B cell (primary cell): Measurements from ENCODE around the gene GTF3C4. TPM values are rescaled to one million over a fixed set of nuclear protein-coding genes. Genes with fewer than 3 reads are reported as not detected.

Experiments
- ATAC-seq: fragments of 200-7000 bp; cut with Tn5 transposase; one replicate; pipeline ENCODE4 v1.10.0; 2021; ENCODE audit warnings: low read depth, mild to moderate bottlenecking, moderate number of reproducible peaks, moderate library complexity
- CTCF ChIA-PET: fragments of 350-600 bp; sonication (Branson Sonifier 250); formaldehyde crosslinking; loops from one replicate; lab custom pipeline; 2021; ENCODE audit warnings: antibody characterized with exemption, inconsistent platforms; lab: Charles Lee
- POLR2A ChIA-PET: fragments of 350-600 bp; sonication (Branson Sonifier 250); formaldehyde crosslinking; loops from one replicate; lab custom pipeline; 2021; ENCODE audit warnings: antibody characterized with exemption; lab: Charles Lee
- DNase-seq: peaks from one replicate; pipeline ENCODE4 v3.0.0; 2013
- H2AFZ ChIP-seq: 2 replicates; pipeline ENCODE4 v1.6.1; 2012; ENCODE audit warnings: mild to moderate bottlenecking, low read depth, low read length; ENCODE audit not compliant: insufficient read depth, poor library complexity, severe bottlenecking
- H3K27ac ChIP-seq, 2 donors: 1 replicate in 1 of 2; 2 replicates in 1 of 2; pipeline ENCODE4 v1.5.1; 2012 to 2013; ENCODE audit warnings: low read length in 2 of 2, mild to moderate bottlenecking in 2 of 2, moderate library complexity in 1 of 2
- H3K27me3 ChIP-seq, 4 experiments: fragments of 200-600 bp in 1 of 4; sonication (generic) in 1 of 4; replicated peaks in 1 of 4; 1 replicate in 2 of 4; 2 replicates in 2 of 4; pipeline versions ENCODE4 v1.6.1 to v1.7.0; 2013 to 2016; ENCODE audit warnings: low read length in 3 of 4, mild to moderate bottlenecking in 2 of 4, mixed read lengths in 1 of 4, moderate library complexity in 1 of 4; ENCODE audit not compliant: insufficient read depth in 4 of 4, control insufficient read depth in 3 of 4; ENCODE audit errors: control extremely low read depth in 1 of 4
- H3K36me3 ChIP-seq, 2 experiments: replicated peaks in 1 of 2; 1 replicate in 1 of 2; 2 replicates in 1 of 2; pipeline versions ENCODE4 v1.6.1 to v1.7.1; 2013; ENCODE audit warnings: low read length in 1 of 2; ENCODE audit not compliant: insufficient read depth in 2 of 2, control insufficient read depth in 1 of 2; ENCODE audit errors: control extremely low read depth in 1 of 2, extremely low read depth in 1 of 2
- H3K4me1 ChIP-seq, 2 donors: fragments of 200-600 bp in 1 of 2; sonication (generic) in 1 of 2; 1 replicate in 1 of 2; 2 replicates in 1 of 2; pipeline versions ENCODE4 v1.5.1 to v1.6.1; 2013 to 2017; ENCODE audit warnings: low read length in 2 of 2; ENCODE audit not compliant: control insufficient read depth in 2 of 2, insufficient read depth in 2 of 2
- H3K4me2 ChIP-seq: replicated peaks from 2 replicates; pipeline ENCODE3; 2012; ENCODE audit warnings: mild to moderate bottlenecking, low read depth, low read length; ENCODE audit not compliant: poor library complexity, severe bottlenecking
- H3K4me3 ChIP-seq, 5 experiments: fragments of 200-600 bp in 1 of 5; sonication (generic) in 1 of 5; 1 replicate in 3 of 5; 2 replicates in 2 of 5; pipeline versions ENCODE4 v1.5.1 to v1.7.0; 2011 to 2016; ENCODE audit warnings: low read length in 4 of 5, mild to moderate bottlenecking in 4 of 5, low read depth in 2 of 5, control low read depth in 1 of 5, moderate library complexity in 1 of 5; ENCODE audit not compliant: insufficient read depth in 1 of 5; ENCODE audit errors: control extremely low read depth in 1 of 5, extremely low read depth in 1 of 5
- H3K79me2 ChIP-seq: fragments of 200-600 bp; sonication (generic); one replicate; pipeline ENCODE4 v1.6.0; 2016; ENCODE audit warnings: low read length; ENCODE audit not compliant: control insufficient read depth, insufficient read depth
- H3K9ac ChIP-seq: fragments of 200-600 bp; sonication (generic); 2 replicates; pipeline ENCODE4 v1.6.1; 2017; ENCODE audit warnings: mild to moderate bottlenecking, low read length, moderate library complexity
- H3K9me3 ChIP-seq, 3 donors: one replicate each; pipeline versions ENCODE4 v1.6.1 to v1.7.1; 2013; ENCODE audit warnings: low read length in 2 of 3; ENCODE audit not compliant: control insufficient read depth in 2 of 3, insufficient read depth in 1 of 3; ENCODE audit errors: control extremely low read depth in 1 of 3
- H4K20me1 ChIP-seq: 2 replicates; pipeline ENCODE4 v1.6.0; 2012; ENCODE audit warnings: mild to moderate bottlenecking, low read length; ENCODE audit not compliant: insufficient read depth, control insufficient read depth, poor library complexity, severe bottlenecking
- H3K27ac Mint-ChIP-seq: one replicate; pipeline ENCODE4 v1.8.0; 2021; ENCODE audit warnings: mixed read lengths
- H3K27me3 Mint-ChIP-seq: one replicate; pipeline ENCODE4 v1.8.0; 2021; ENCODE audit warnings: mixed read lengths
- H3K4me1 Mint-ChIP-seq: one replicate; pipeline ENCODE4 v1.8.0; 2021; ENCODE audit warnings: mixed read lengths
- H3K4me3 Mint-ChIP-seq: one replicate; pipeline ENCODE4 v1.8.0; 2021; ENCODE audit warnings: mixed read lengths
- H3K9me3 Mint-ChIP-seq: one replicate; pipeline ENCODE4 v1.8.0; 2022; ENCODE audit warnings: mixed read lengths; ENCODE audit not compliant: insufficient read depth
- EZH2 ChIP-seq: IDR thresholded peaks from 2 replicates; pipeline ENCODE4 v1.6.1; 2012; ENCODE audit warnings: borderline replicate concordance, low read depth, mild to moderate bottlenecking, moderate library complexity, low read length; ENCODE audit not compliant: insufficient read depth, poor library complexity, severe bottlenecking
- WGBS: methylation state at CpG from one replicate; pipeline ENCODE4 v1.1.5; 2013; ENCODE audit warnings: missing lambda C conversion rate; ENCODE audit not compliant: insufficient coverage; 5-methylcytosine and 5-hydroxymethylcytosine counted together
- intact Hi-C: fragments of 100-400 bp; cut with micrococcal nuclease; formaldehyde crosslinking; loops from one replicate; pipeline ENCODE4 v1.10.0; 2022
- polyA plus RNA-seq: library from polyadenylated mRNA; depleted of rRNA; stranded (reverse); fragments of >200 nt; gene quantifications from 2 replicates; pipeline ENCODE4 v1.2.3, GENCODE V29; 2012
- total RNA-seq, 2 donors: library from RNA; stranded (reverse); fragments of 120-200 nt in 1 of 2; gene quantifications; 1 replicate in 1 of 2; 2 replicates in 1 of 2; pipeline versions ENCODE4 v1.2.3 to v1.2.4, GENCODE V29; 2013 to 2022
- TF ChIP-seq, protein P1 (sequence below): fragments of 200-600 bp; IDR thresholded peaks from one replicate; pipeline ENCODE4 v1.8.0; 2022; ENCODE audit warnings: antibody characterized with exemption, mild to moderate bottlenecking

The GTF3C4 gene
- total and polyA plus RNA-seq, 2 donors (not counting 1 experiment from before 2014, with no cell fraction given), result 1.5 to 17.0 TPM

- no peaks in the 10 kb centered on the region for H3K79me2 ChIP-seq
- no peak for DNase-seq
- intact Hi-C loops, result no loop called here
- Mint-ChIP-seq H3K4me1 (no peaks in the 10 kb centered on the region), H3K27ac (no peak overlapping the region), H3K27me3 (no peaks in the 10 kb centered on the region), H3K9me3 (no peaks in the 10 kb centered on the region), H3K4me3 (no peak overlapping the region)
- ChIA-PET CTCF (no interaction called here), POLR2A (no interaction called here)
- H3K36me3 ChIP-seq, result peaks cover 8 to 48% of the 10 kb centered on the region in 2 experiments
- no peak overlapping the region for H3K27ac ChIP-seq
- H2AFZ ChIP-seq, result no peak overlapping the region
- H3K27me3 ChIP-seq, result no peaks in the 10 kb centered on the region
- no peak for ATAC-seq
- H3K4me2 ChIP-seq, result no peak overlapping the region
- no peaks in the 10 kb centered on the region for H3K4me1 ChIP-seq
- no peak overlapping the region for H3K4me3 ChIP-seq
- TF ChIP-seq EZH2, result no peak
- TF ChIP-seq, protein P1, sequence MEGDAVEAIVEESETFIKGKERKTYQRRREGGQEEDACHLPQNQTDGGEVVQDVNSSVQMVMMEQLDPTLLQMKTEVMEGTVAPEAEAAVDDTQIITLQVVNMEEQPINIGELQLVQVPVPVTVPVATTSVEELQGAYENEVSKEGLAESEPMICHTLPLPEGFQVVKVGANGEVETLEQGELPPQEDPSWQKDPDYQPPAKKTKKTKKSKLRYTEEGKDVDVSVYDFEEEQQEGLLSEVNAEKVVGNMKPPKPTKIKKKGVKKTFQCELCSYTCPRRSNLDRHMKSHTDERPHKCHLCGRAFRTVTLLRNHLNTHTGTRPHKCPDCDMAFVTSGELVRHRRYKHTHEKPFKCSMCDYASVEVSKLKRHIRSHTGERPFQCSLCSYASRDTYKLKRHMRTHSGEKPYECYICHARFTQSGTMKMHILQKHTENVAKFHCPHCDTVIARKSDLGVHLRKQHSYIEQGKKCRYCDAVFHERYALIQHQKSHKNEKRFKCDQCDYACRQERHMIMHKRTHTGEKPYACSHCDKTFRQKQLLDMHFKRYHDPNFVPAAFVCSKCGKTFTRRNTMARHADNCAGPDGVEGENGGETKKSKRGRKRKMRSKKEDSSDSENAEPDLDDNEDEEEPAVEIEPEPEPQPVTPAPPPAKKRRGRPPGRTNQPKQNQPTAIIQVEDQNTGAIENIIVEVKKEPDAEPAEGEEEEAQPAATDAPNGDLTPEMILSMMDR, result no peak
- no peaks in the 10 kb centered on the region for H4K20me1 ChIP-seq
- no peak overlapping the region for H3K9ac ChIP-seq
- WGBS, result 100% methylated on average over 5 of the region's 8 CpGs
- no peaks in the 10 kb centered on the region for H3K9me3 ChIP-seq
These were observed 41.5 kb upstream of the GTF3C4 start for GRCh38 chr9:132628746-132629145.

- Histone ChIP-seq H3K4me2 (no peak overlapping the region), H3K4me1 (no peaks in the 10 kb centered on the region), H3K36me3 (peaks cover 11 to 47% of the 10 kb centered on the region in 2 experiments), H2AFZ (no peak overlapping the region), H4K20me1 (no peaks in the 10 kb centered on the region), H3K27ac (no peak overlapping the region), H3K9me3 (no peaks in the 10 kb centered on the region), H3K9ac (no peak overlapping the region), H3K4me3 (no peak overlapping the region), H3K79me2 (no peaks in the 10 kb centered on the region), H3K27me3 (no peaks in the 10 kb centered on the region)
- CTCF ChIA-PET, result no interaction called here
- WGBS, result 97% methylated on average over 9 of the region's 9 CpGs
- TF ChIP-seq EZH2, result no peak
- TF ChIP-seq, protein P1, result no peak
- POLR2A ChIA-PET, result no interaction called here
- H3K4me3 Mint-ChIP-seq, result no peak overlapping the region
- DNase-seq (no peak), ATAC-seq (no peak)
- H3K27me3 Mint-ChIP-seq, result no peaks in the 10 kb centered on the region
- H3K27ac Mint-ChIP-seq, result no peak overlapping the region
- no peaks in the 10 kb centered on the region for H3K4me1 Mint-ChIP-seq
- intact Hi-C loops, result no loop called here
- H3K9me3 Mint-ChIP-seq, result no peaks in the 10 kb centered on the region
These were observed 40.1 kb upstream of the GTF3C4 start for GRCh38 chr9:132630116-132630515.
